ENCODE data around the gene RASSF1.
A peak's percentile ranks its signal among the peaks of the same experiment; 100 is the strongest.

The RASSF1 gene

GRCh38 chr3:50297896-50298725, 42.5 kb downstream of the RASSF1 start:
- no peak for DNase-seq (ENCODE audit: low read depth, low spot score)
- in situ Hi-C loops (cut with HindIII; ENCODE audit: low sequenced_read_pairs) = no loop called here
- H3K4me3 ChIP-seq (ENCODE audit: low read depth, low read length) = peak overlapping the region; percentile 77
- peak; percentile 26 for TF ChIP-seq CTCF (IDR thresholded peaks at IDR 0.05; ENCODE audit: low read depth, low read length)

- no peak overlapping the region for H3K4me3 ChIP-seq (ENCODE audit: low read depth, low read length)
- DNase-seq (ENCODE audit: low read depth, low spot score) = no peak
- in situ Hi-C loops (cut with HindIII; ENCODE audit: low sequenced_read_pairs) = no loop called here
- no peak for TF ChIP-seq CTCF (IDR thresholded peaks at IDR 0.05; ENCODE audit: low read depth, low read length)
Observed at GRCh38 chr3:50297384-50297775, 43.3 kb downstream of the RASSF1 start.

- DNase-seq (ENCODE audit: low read depth, low spot score) = no peak
- no peak for TF ChIP-seq CTCF (IDR thresholded peaks at IDR 0.05; ENCODE audit: low read depth, low read length)
- H3K4me3 ChIP-seq (ENCODE audit: low read depth, low read length) = no peak overlapping the region
- in situ Hi-C loops (cut with HindIII; ENCODE audit: low sequenced_read_pairs) = no loop called here
Observed at GRCh38 chr3:50296721-50297383, 43.8 kb downstream of the RASSF1 start.

- H3K4me3 ChIP-seq (ENCODE audit: low read depth, low read length) = no peak overlapping the region
- in situ Hi-C loops (cut with HindIII; ENCODE audit: low sequenced_read_pairs) = no loop called here
- DNase-seq (ENCODE audit: low read depth, low spot score) = no peak
- TF ChIP-seq CTCF (IDR thresholded peaks at IDR 0.05; ENCODE audit: low read depth, low read length) = no peak
Observed at GRCh38 chr3:50295553-50296431, 44.8 kb downstream of the RASSF1 start.

GRCh38 chr3:50294492-50295403, 45.9 kb downstream of the RASSF1 start:
- in situ Hi-C loops (cut with HindIII; ENCODE audit: low sequenced_read_pairs) = no loop called here
- no peak for DNase-seq (ENCODE audit: low read depth, low spot score)
- no peak for TF ChIP-seq CTCF (IDR thresholded peaks at IDR 0.05; ENCODE audit: low read depth, low read length)
- H3K4me3 ChIP-seq (ENCODE audit: low read depth, low read length) = no peak overlapping the region

All from astrocyte of the spinal cord (primary cell).